Esophagus squamous epithelium (tissue), 4 donors: ENCODE measurements around the gene CITED1.

Experiments used
- POLR2A ChIP-seq, 4 donors: fragments of 450-650 bp; IDR thresholded peaks; one replicate each; pipeline ENCODE4 v1.6.1; 2017; ENCODE audit warnings: antibody characterized with exemption in 4 of 4, mild to moderate bottlenecking in 4 of 4, moderate library complexity in 3 of 4
- TF ChIP-seq, protein P1 (sequence below), 6 experiments: fragments of 450-650 bp in 4 of 6; fragments of 200-600 bp in 2 of 6; sonication (generic) in 2 of 6; IDR thresholded peaks; one replicate each; pipeline ENCODE4 v1.5.1; 2016 to 2019; ENCODE audit warnings: antibody characterized with exemption in 6 of 6, mild to moderate bottlenecking in 4 of 6, moderate library complexity in 4 of 6

DNA sequence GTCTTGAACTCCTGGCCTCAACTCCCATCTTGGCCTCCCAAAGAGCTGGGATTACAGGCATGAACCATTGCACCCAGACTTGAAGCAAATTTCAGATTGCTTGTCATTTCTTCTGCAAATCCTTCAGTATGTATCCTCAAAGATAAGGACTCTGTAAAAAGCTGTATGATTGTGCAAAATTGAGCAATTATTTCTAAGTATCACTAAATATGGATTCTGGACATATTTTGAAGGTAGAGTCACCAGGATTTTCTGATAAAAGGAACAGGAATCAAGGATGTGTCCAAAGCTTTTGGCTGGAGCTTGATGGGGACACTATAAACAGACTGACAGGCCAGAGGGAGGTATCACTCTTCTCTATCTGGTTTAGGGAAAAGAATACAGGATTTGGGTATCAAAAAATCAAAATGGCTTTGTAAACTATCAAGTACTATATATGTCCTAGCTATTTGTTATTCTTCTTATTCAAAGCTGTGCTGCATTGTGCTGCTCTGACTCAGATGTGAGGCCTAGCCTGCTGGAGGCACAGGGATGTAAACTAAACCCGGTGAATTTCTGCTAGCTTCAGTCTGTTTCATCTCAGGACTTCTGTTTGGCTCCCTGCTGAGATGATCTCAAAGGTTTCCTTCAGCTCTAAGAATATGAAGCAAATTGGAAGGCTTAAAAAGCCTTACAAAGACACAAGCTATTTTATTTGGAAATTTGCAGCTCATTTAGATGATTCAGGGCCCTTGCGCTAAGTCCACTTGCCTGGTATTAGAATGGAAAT is 36.9 kb downstream of the CITED1 start:
- TF ChIP-seq, protein P1, sequence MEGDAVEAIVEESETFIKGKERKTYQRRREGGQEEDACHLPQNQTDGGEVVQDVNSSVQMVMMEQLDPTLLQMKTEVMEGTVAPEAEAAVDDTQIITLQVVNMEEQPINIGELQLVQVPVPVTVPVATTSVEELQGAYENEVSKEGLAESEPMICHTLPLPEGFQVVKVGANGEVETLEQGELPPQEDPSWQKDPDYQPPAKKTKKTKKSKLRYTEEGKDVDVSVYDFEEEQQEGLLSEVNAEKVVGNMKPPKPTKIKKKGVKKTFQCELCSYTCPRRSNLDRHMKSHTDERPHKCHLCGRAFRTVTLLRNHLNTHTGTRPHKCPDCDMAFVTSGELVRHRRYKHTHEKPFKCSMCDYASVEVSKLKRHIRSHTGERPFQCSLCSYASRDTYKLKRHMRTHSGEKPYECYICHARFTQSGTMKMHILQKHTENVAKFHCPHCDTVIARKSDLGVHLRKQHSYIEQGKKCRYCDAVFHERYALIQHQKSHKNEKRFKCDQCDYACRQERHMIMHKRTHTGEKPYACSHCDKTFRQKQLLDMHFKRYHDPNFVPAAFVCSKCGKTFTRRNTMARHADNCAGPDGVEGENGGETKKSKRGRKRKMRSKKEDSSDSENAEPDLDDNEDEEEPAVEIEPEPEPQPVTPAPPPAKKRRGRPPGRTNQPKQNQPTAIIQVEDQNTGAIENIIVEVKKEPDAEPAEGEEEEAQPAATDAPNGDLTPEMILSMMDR (IDR thresholded peaks at IDR 0.05): no peak
- no peak for TF ChIP-seq POLR2A (IDR thresholded peaks at IDR 0.05)
